GM21390 (cell line): ENCODE results near the gene PBX4.

ENCODE experiments used
- ATAC-seq: cut with Tn5 transposase; IDR thresholded peaks from one replicate; pipeline ENCODE4 v1.9.1; 2021; ENCODE audit not compliant: unreplicated experiment

PBX4 gene

GRCh38 chr19:19649580-19649995 is 31.1 kb upstream of the PBX4 start:
- ATAC-seq, result no peak

GRCh38 chr19:19649155-19649554 is 30.7 kb upstream of the PBX4 start:
- ATAC-seq, result no peak

- ATAC-seq, result no peak
These were observed 28.7 kb upstream of the PBX4 start for GRCh38 chr19:19647037-19647835.

GRCh38 chr19:19645233-19645870 is 26.9 kb upstream of the PBX4 start:
- ATAC-seq, result no peak

- no peak for ATAC-seq
These were observed 25.5 kb upstream of the PBX4 start for GRCh38 chr19:19644054-19644388.

- ATAC-seq, result peak; percentile 74
These were observed 24.9 kb upstream of the PBX4 start, which contains the start of gene GMIP for GRCh38 chr19:19643158-19644053. GMIP (minus strand) TSS chr19:19643657; CDS start chr19:19643529, 128 bp downstream.

GRCh38 chr19:19642506-19643157 is 24.1 kb upstream of the PBX4 start:
- no peak for ATAC-seq

- ATAC-seq, result no peak
These were observed 19.2 kb upstream of the PBX4 start for GRCh38 chr19:19637523-19638251.

- ATAC-seq, result no peak
These were observed 18.7 kb upstream of the PBX4 start for GRCh38 chr19:19637186-19637522.

- ATAC-seq, result no peak
These were observed 18.2 kb upstream of the PBX4 start for GRCh38 chr19:19636573-19637185.

- ATAC-seq, result no peak
These were observed 16.8 kb upstream of the PBX4 start for GRCh38 chr19:19635313-19635702.

GRCh38 chr19:19634516-19635312 is 16.2 kb upstream of the PBX4 start:
- ATAC-seq, result no peak

GRCh38 chr19:19633711-19634515 is 15.4 kb upstream of the PBX4 start:
- ATAC-seq, result no peak

GRCh38 chr19:19632661-19633060 is 14.2 kb upstream of the PBX4 start:
- ATAC-seq, result no peak

GRCh38 chr19:19631346-19631745 is 12.9 kb upstream of the PBX4 start:
- ATAC-seq, result no peak

GRCh38 chr19:19630426-19630825 is 11.9 kb upstream of the PBX4 start:
- ATAC-seq, result no peak

- ATAC-seq, result no peak
These were observed 11.6 kb upstream of the PBX4 start for GRCh38 chr19:19630062-19630414.

GRCh38 chr19:19628501-19629134 is 10.1 kb upstream of the PBX4 start:
- no peak for ATAC-seq
